ENCODE measurements around the gene FMN2.
"Not testable (repeated sequence)": the region's sequence is repeated elsewhere in the genome, so short reads cannot be mapped to it uniquely, and the experiment has no call there.

Gene FMN2

DNA sequence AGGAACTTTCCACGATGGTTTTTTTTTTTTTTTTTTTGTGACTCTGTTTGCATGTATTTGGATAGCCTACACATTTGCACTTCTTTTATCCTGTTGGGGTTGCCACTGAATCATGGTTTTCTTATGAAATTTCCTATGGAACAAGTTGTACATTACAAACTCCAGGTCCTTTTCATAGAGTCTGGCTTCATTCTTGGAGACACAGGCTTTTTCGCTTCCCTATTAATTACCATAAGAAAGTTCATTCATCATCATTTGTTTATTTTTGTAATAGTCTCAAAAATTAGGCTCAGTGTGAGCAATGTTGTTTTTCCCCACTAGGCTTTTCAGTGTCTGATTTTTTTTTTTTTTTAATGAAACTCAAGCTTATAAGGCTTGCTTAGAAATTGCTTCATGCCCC is 179.4 kb downstream of the FMN2 start:
- H3K4me3 ChIP-seq (IDR thresholded peaks at IDR 0.05; ENCODE audit: insufficient read depth, low read depth, low read length): no peak overlapping the region
- H3K36me3 ChIP-seq (ENCODE audit: insufficient read depth): no peaks in the 10 kb centered on the region
- H3K27me3 ChIP-seq (ENCODE audit: insufficient read depth, low read depth): no peaks in the 10 kb centered on the region
- H3K4me2 ChIP-seq: no peak overlapping the region
- TF ChIP-seq, protein P1, sequence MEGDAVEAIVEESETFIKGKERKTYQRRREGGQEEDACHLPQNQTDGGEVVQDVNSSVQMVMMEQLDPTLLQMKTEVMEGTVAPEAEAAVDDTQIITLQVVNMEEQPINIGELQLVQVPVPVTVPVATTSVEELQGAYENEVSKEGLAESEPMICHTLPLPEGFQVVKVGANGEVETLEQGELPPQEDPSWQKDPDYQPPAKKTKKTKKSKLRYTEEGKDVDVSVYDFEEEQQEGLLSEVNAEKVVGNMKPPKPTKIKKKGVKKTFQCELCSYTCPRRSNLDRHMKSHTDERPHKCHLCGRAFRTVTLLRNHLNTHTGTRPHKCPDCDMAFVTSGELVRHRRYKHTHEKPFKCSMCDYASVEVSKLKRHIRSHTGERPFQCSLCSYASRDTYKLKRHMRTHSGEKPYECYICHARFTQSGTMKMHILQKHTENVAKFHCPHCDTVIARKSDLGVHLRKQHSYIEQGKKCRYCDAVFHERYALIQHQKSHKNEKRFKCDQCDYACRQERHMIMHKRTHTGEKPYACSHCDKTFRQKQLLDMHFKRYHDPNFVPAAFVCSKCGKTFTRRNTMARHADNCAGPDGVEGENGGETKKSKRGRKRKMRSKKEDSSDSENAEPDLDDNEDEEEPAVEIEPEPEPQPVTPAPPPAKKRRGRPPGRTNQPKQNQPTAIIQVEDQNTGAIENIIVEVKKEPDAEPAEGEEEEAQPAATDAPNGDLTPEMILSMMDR (conservative IDR thresholded peaks at IDR 0.05; ENCODE audit: low read depth, low read length): no peak
- no peak overlapping the region for H2AFZ ChIP-seq (ENCODE audit: low read depth)
- H3K27ac ChIP-seq: no peak overlapping the region
- no peak overlapping the region for H3K9ac ChIP-seq
- no peaks in the 10 kb centered on the region for H3K4me1 ChIP-seq (ENCODE audit: low read depth, poor library complexity, severe bottlenecking)
- H3K79me2 ChIP-seq (ENCODE audit: insufficient read depth, low read depth): no peaks in the 10 kb centered on the region
- no peaks in the 10 kb centered on the region for H4K20me1 ChIP-seq (ENCODE audit: insufficient read depth)

DNA sequence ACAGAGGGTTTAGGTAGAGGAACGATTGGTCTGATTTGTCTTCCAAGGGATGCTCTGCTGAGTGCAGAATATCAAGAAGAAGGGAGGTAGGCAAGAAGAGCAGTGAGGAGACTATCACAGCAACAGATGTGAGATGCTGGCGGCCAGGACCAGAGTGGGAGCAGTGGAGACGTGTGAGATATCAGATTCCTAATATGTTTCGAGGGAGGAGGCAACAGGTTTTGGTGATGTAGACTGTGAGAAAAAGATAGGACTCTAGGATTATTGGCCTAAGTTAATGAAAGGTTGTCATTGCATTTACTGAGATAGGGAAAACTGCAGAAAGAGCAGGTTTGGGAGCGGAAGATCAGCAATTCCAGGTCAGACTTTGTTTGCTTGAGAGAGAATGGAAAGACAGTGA is 182.9 kb downstream of the FMN2 start:
- Histone ChIP-seq H3K4me3 (IDR thresholded peaks at IDR 0.05; ENCODE audit: insufficient read depth, low read depth, low read length) (no peak overlapping the region), H3K4me2 (no peak overlapping the region), H4K20me1 (ENCODE audit: insufficient read depth) (no peaks in the 10 kb centered on the region), H3K27ac (no peak overlapping the region), H3K4me1 (ENCODE audit: low read depth, poor library complexity, severe bottlenecking) (no peaks in the 10 kb centered on the region), H3K27me3 (ENCODE audit: insufficient read depth, low read depth) (no peaks in the 10 kb centered on the region), H3K36me3 (ENCODE audit: insufficient read depth) (no peaks in the 10 kb centered on the region; the same call in 1 of the 2 replicates), H3K79me2 (ENCODE audit: insufficient read depth, low read depth) (no peaks in the 10 kb centered on the region), H3K9ac (no peak overlapping the region), H2AFZ (ENCODE audit: low read depth) (no peak overlapping the region)
- TF ChIP-seq, protein P1 (conservative IDR thresholded peaks at IDR 0.05; ENCODE audit: low read depth, low read length): no peak

DNA sequence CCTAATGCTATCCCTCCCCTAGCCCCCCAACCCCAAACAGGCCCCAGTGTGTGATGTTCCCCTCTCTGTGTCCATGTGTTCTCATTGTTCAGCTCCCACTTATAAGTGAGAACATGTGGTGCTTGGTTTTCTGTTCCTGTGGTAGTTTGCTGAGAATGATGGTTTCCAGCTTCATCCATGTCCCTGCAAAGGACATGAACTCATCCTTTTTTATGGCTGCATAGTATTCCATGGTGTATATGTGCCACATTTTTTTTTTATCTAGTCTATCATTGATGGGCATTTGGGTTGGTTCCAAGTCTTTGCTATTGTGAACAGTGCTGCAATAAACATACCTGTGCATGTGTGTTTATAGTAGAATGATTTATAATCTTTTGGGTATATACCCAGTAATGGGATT is 183.5 kb downstream of the FMN2 start:
- H3K27me3 ChIP-seq (ENCODE audit: insufficient read depth, low read depth); H3K36me3 ChIP-seq (ENCODE audit: insufficient read depth); H3K27ac ChIP-seq; H3K79me2 ChIP-seq (ENCODE audit: insufficient read depth, low read depth); H3K4me2 ChIP-seq; H3K9ac ChIP-seq; H3K4me1 ChIP-seq (ENCODE audit: low read depth, poor library complexity, severe bottlenecking); H3K4me3 ChIP-seq (IDR thresholded peaks at IDR 0.05; ENCODE audit: insufficient read depth, low read depth, low read length); H2AFZ ChIP-seq (ENCODE audit: low read depth); H4K20me1 ChIP-seq (ENCODE audit: insufficient read depth): not testable (repeated sequence)

DNA sequence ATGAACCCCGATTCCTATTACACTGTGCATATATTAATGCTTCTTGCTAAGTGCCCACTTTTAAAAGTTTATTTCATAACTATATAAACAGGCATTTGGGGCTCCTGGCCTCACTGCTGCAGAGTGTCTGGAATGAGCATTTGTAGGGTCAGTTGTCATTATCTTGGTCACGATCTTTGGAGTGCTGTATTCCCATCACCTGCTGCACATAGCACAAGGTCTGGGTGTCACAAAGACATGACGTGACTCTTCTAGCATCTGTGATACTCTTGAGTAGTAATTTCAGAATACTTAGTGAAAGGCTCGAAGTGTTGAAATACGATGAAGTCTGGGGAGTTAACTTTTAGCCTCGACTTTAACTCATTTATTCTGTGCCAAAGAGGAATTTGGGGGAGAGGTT is 186.4 kb downstream of the FMN2 start:
- H3K4me2 ChIP-seq: no peak overlapping the region
- no peaks in the 10 kb centered on the region for H3K4me1 ChIP-seq (ENCODE audit: low read depth, poor library complexity, severe bottlenecking)
- H3K4me3 ChIP-seq (IDR thresholded peaks at IDR 0.05; ENCODE audit: insufficient read depth, low read depth, low read length): no peak overlapping the region
- H3K9ac ChIP-seq: no peak overlapping the region
- no peak overlapping the region for H2AFZ ChIP-seq (ENCODE audit: low read depth)
- H3K36me3 ChIP-seq (ENCODE audit: insufficient read depth): no peaks in the 10 kb centered on the region; the same call in 1 of the 2 replicates
- H3K79me2 ChIP-seq (ENCODE audit: insufficient read depth, low read depth): no peaks in the 10 kb centered on the region
- no peaks in the 10 kb centered on the region for H3K27me3 ChIP-seq (ENCODE audit: insufficient read depth, low read depth)
- H4K20me1 ChIP-seq (ENCODE audit: insufficient read depth): no peaks in the 10 kb centered on the region
- no peak overlapping the region for H3K27ac ChIP-seq
- TF ChIP-seq, protein P1 (conservative IDR thresholded peaks at IDR 0.05; ENCODE audit: low read depth, low read length): no peak

DNA sequence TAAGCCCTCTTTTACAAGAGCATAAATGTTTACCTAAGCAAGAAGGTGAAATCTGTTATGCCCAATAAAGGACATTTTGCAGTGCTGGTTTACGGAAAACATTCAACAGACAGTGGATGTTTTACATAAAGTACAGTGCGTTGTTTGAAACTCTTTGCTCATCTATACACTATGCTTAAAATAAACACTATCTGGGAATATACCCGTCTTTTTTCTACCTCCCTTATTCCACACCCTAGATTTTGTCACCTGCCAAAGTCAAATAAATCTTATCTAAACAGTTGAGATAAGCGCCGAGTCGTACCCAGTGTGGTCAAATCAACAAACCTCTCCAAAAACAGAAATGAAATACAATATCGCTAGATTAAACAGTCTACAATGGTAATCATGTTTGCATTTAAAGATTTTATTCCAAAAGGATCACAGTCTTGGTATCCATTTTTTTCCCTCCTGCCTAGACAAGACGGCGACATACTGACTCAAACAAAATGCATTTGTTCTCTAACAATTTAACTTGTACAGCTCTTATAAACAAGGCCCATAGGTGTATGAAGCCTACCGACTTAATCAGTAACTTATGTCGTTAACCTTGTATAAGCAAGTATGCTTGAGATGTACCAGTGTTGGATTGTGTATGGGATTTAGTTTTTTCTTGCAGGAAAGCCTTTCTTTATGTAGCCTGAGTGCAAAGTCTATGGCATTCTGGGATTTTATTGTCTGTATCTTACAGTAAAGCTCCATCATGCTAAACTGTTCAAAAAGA is 189.1 kb downstream of the FMN2 start:
- Histone ChIP-seq H3K4me1 (ENCODE audit: low read depth, poor library complexity, severe bottlenecking) (no peaks in the 10 kb centered on the region), H3K27ac (no peak overlapping the region), H3K4me2 (no peak overlapping the region), H3K27me3 (ENCODE audit: insufficient read depth, low read depth) (no peaks in the 10 kb centered on the region), H2AFZ (ENCODE audit: low read depth) (no peak overlapping the region), H3K36me3 (ENCODE audit: insufficient read depth) (no peaks in the 10 kb centered on the region; the same call in 1 of the 2 replicates), H3K9ac (no peak overlapping the region), H3K79me2 (ENCODE audit: insufficient read depth, low read depth) (no peaks in the 10 kb centered on the region), H4K20me1 (ENCODE audit: insufficient read depth) (no peaks in the 10 kb centered on the region), H3K4me3 (IDR thresholded peaks at IDR 0.05; ENCODE audit: insufficient read depth, low read depth, low read length) (no peak overlapping the region)
- TF ChIP-seq, protein P1 (conservative IDR thresholded peaks at IDR 0.05; ENCODE audit: low read depth, low read length): no peak
